ENCODE results near the gene NXPH2. TPM values are rescaled to one million over a fixed set of nuclear protein-coding genes. Genes with fewer than 3 reads are reported as not detected.

Gene NXPH2
- total and polyA plus RNA-seq, 2 of the 13 experiments (the other 11 are each of a cell fraction or from before 2014, with no cell fraction given): not detected

GRCh38 chr2:138777996-138778395, 2.2 kb downstream of the NXPH2 start (continued):
- TF ChIP-seq, protein P1, sequence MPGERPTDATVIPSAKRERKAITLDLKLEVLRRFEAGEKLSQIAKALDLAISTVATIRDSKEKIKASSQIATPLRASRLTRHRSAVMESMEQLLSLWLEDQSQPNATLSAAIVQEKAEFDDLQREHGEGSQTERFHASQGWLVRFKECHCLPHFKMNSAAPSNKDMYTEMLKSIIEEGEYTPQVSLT (CRISPR knock-in tag; IDR thresholded peaks at IDR 0.05; ENCODE audit: borderline replicate concordance, low read depth): no peak
- no peak for TF ChIP-seq ERF (CRISPR knock-in tag; IDR thresholded peaks at IDR 0.05)
- no peak for TF ChIP-seq ZNF589 (CRISPR knock-in tag; conservative IDR thresholded peaks at IDR 0.05)
- TF ChIP-seq ATF1 (CRISPR knock-in tag; IDR thresholded peaks at IDR 0.05): 0 out of 2 replicates have a peak, but pooled peaks have one; percentile 27
- no peak for TF ChIP-seq ZNF747 (CRISPR knock-in tag; IDR thresholded peaks at IDR 0.05; ENCODE audit: borderline replicate concordance)
- no peak for TF ChIP-seq SKI (IDR thresholded peaks at IDR 0.05; ENCODE audit: partially characterized antibody)
- TF ChIP-seq, protein P2, sequence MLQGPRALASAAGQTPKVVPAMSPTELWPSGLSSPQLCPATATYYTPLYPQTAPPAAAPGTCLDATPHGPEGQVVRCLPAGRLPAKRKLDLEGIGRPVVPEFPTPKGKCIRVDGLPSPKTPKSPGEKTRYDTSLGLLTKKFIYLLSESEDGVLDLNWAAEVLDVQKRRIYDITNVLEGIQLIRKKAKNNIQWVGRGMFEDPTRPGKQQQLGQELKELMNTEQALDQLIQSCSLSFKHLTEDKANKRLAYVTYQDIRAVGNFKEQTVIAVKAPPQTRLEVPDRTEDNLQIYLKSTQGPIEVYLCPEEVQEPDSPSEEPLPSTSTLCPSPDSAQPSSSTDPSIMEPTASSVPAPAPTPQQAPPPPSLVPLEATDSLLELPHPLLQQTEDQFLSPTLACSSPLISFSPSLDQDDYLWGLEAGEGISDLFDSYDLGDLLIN (CRISPR knock-in tag; IDR thresholded peaks at IDR 0.05; ENCODE audit: borderline replicate concordance): no peak
- no peak for TF ChIP-seq AHDC1 (CRISPR knock-in tag; IDR thresholded peaks at IDR 0.05; ENCODE audit: borderline replicate concordance)
- no peak for TF ChIP-seq ZFYVE20 (CRISPR knock-in tag; IDR thresholded peaks at IDR 0.05; ENCODE audit: borderline replicate concordance, low read depth)
- no peak for TF ChIP-seq ZNF660 (CRISPR knock-in tag; IDR thresholded peaks at IDR 0.05; ENCODE audit: borderline replicate concordance, low read depth)
- TF ChIP-seq POLR2AphosphoS2 (IDR thresholded peaks at IDR 0.05; ENCODE audit: low read depth, low read length): no peak
- peak; percentile 43; the same call in 1 of the 2 replicates for TF ChIP-seq GATAD2A (CRISPR knock-in tag; IDR thresholded peaks at IDR 0.05)
- no peak for TF ChIP-seq ZNF678 (CRISPR knock-in tag; IDR thresholded peaks at IDR 0.05)
- no peak for TF ChIP-seq KLF9 (CRISPR knock-in tag; IDR thresholded peaks at IDR 0.05; ENCODE audit: low read depth)
- peak; percentile 60; the same call in 1 of the 2 replicates for TF ChIP-seq SOX5 (CRISPR knock-in tag; IDR thresholded peaks at IDR 0.05; ENCODE audit: borderline replicate concordance)

Measured in HepG2 (cell line).